IPS-15b (cell line): ENCODE results near the gene SPSB1.
A peak's percentile ranks its signal among the peaks of the same experiment; 100 is the strongest.

Experiments
- H3K27me3 ChIP-seq: one replicate; pipeline ENCODE4 v1.6.1; 2013; ENCODE audit warnings: low read length; ENCODE audit not compliant: control insufficient read depth, insufficient read depth
- H3K36me3 ChIP-seq: one replicate; pipeline ENCODE4 v1.6.1; 2013; ENCODE audit warnings: low read length; ENCODE audit not compliant: control insufficient read depth, insufficient read depth
- H3K4me1 ChIP-seq: one replicate; pipeline ENCODE4 v1.6.1; 2013; ENCODE audit warnings: mild to moderate bottlenecking, low read length; ENCODE audit not compliant: control insufficient read depth, insufficient read depth
- H3K4me3 ChIP-seq: one replicate; pipeline ENCODE4 v1.5.1; 2013; ENCODE audit warnings: low read depth, low read length
- H3K9ac ChIP-seq: one replicate; pipeline ENCODE4 v1.6.1; 2013; ENCODE audit warnings: low read depth, mild to moderate bottlenecking, low read length
- H3K9me3 ChIP-seq: one replicate; pipeline ENCODE4 v1.6.1; 2013; ENCODE audit warnings: mild to moderate bottlenecking, low read length; ENCODE audit not compliant: control insufficient read depth, insufficient read depth

SPSB1 gene

GRCh38 chr1:9282696-9282955 lies 10.1 kb upstream of the SPSB1 start:
- no peak overlapping the region for H3K9ac ChIP-seq
- H3K27me3 ChIP-seq, result no peaks in the 10 kb centered on the region
- H3K4me3 ChIP-seq, result no peak overlapping the region
- peaks cover 2% of the 10 kb centered on the region for H3K4me1 ChIP-seq
- H3K36me3 ChIP-seq, result no peaks in the 10 kb centered on the region
- no peaks in the 10 kb centered on the region for H3K9me3 ChIP-seq

- no peaks in the 10 kb centered on the region for H3K27me3 ChIP-seq
- no peaks in the 10 kb centered on the region for H3K36me3 ChIP-seq
- H3K4me1 ChIP-seq, result peaks cover 2% of the 10 kb centered on the region
- no peak overlapping the region for H3K9ac ChIP-seq
- H3K9me3 ChIP-seq, result peaks cover 2% of the 10 kb centered on the region
- H3K4me3 ChIP-seq, result no peak overlapping the region
Observed at GRCh38 chr1:9284061-9284460, 8.6 kb upstream of the SPSB1 start.

DNA sequence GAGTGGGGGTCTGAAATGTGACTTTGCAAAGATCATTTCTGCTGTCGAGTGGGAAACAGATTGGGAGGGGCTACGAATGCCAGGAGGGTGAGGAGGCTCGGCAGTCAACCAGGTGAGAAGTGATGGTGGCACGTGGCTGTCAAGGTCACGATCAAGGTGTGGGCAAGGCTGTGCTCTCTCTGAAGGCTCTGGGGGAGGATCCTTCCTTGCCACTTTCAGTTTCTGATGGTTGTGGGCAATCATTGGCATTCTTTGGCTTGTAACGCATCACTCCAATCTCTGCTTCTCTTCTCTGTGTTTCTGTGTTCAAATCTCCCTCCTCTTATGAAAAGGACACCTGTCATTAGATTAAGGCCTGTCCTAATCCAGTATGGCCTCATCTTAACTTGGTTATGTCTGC lies 6.1 kb upstream of the SPSB1 start:
- peaks cover 2% of the 10 kb centered on the region for H3K9me3 ChIP-seq

GRCh38 chr1:9289090-9289534 lies 3.6 kb upstream of the SPSB1 start:
- Histone ChIP-seq H3K4me1 (no peaks in the 10 kb centered on the region), H3K36me3 (no peaks in the 10 kb centered on the region), H3K27me3 (peaks cover 13% of the 10 kb centered on the region), H3K9ac (no peak overlapping the region), H3K9me3 (peaks cover 2% of the 10 kb centered on the region), H3K4me3 (no peak overlapping the region)

More for the DNA sequence above, 6.1 kb upstream of the SPSB1 start:
- no peaks in the 10 kb centered on the region for H3K4me1 ChIP-seq
- H3K9ac ChIP-seq, result no peak overlapping the region
- no peaks in the 10 kb centered on the region for H3K36me3 ChIP-seq
- no peak overlapping the region for H3K4me3 ChIP-seq
- peaks cover 2% of the 10 kb centered on the region for H3K27me3 ChIP-seq

DNA sequence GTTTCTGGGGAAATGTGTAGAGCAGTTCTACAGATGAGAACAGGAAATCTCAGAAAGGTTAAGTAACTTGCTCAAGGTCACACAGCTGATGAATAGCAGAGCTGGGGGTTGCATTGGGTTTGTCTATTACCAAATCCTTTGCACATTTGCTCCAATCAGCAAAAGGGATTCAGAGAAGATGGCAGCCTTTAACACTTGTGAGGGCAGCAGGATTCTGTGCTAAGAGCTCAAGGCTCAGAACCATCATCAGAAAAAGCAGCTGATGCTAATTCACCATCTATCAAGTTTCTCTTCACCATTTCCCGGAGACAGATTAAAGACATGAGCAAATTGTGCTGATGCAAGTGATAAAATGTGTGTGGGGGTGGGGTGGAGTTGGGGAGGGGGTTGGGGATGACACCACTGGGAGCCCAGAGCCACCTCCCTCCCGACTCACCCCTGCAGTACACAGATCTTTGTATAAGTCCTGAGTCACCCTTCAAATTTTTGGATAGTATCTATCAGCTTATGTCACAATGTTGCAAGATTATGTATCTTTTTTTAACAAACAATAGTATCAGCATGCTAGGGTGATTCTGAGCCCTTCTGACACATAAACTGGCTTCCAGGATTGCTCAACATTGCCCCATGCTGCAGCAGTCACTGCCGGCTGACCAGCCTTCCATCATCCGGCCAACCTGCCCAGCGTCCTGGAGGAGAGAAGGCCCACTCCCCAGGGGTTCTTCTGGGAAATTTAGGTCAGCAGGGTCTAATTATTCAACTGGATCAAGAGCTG lies 2.8 kb upstream of the SPSB1 start:
- no peaks in the 10 kb centered on the region for H3K36me3 ChIP-seq
- H3K4me3 ChIP-seq, result no peak overlapping the region
- H3K9me3 ChIP-seq, result peaks cover 2% of the 10 kb centered on the region
- no peaks in the 10 kb centered on the region for H3K4me1 ChIP-seq
- H3K27me3 ChIP-seq, result peaks cover 14% of the 10 kb centered on the region
- no peak overlapping the region for H3K9ac ChIP-seq

DNA sequence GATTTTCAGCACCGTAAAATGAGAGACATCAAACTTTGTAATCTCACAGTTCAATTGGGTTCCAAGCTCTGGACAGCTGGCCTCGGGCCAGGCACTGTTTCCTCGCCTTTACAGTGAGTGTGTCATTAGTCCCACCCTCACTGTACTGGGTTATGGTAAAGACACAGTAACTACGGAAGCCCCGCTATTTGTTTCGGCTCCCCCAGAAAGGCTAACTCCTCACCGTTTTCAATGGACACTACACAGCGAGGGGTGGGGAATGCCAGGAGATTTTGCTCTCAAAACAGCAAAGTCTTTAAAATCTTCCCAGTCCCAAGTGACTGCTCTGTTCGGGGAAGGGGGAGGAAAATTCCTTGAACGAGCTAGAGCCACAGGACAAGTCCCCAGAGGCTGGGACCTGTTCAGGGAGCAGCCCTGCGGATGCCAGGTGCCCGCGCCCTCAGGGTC lies 757 bp upstream of the SPSB1 start:
- no peaks in the 10 kb centered on the region for H3K36me3 ChIP-seq
- no peaks in the 10 kb centered on the region for H3K4me1 ChIP-seq
- H3K4me3 ChIP-seq, result peak overlapping the region; percentile 59
- no peak overlapping the region for H3K9ac ChIP-seq
- peaks cover 2% of the 10 kb centered on the region for H3K9me3 ChIP-seq
- peaks cover 14% of the 10 kb centered on the region for H3K27me3 ChIP-seq

DNA sequence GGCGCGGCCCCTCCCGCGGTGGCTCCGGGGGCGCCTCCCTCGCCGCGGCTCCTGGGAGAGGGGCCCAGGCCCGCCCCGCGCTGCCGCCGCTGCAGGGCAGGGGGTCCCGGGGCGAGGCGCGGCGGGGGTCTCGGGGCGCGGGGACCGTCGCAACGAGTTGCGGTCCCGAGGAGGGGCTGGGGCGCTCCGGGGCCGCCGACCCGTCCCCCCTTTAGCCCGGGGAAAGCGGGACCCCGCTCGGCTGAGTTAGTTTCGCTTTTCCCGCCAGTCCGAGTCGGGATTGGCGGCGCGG lies 493 bp downstream of the SPSB1 start:
- Histone ChIP-seq H3K9ac (no peak overlapping the region), H3K9me3 (peaks cover 2% of the 10 kb centered on the region), H3K36me3 (no peaks in the 10 kb centered on the region), H3K4me3 (peak overlapping the region; percentile 56), H3K4me1 (no peaks in the 10 kb centered on the region), H3K27me3 (peaks cover 14% of the 10 kb centered on the region)

DNA sequence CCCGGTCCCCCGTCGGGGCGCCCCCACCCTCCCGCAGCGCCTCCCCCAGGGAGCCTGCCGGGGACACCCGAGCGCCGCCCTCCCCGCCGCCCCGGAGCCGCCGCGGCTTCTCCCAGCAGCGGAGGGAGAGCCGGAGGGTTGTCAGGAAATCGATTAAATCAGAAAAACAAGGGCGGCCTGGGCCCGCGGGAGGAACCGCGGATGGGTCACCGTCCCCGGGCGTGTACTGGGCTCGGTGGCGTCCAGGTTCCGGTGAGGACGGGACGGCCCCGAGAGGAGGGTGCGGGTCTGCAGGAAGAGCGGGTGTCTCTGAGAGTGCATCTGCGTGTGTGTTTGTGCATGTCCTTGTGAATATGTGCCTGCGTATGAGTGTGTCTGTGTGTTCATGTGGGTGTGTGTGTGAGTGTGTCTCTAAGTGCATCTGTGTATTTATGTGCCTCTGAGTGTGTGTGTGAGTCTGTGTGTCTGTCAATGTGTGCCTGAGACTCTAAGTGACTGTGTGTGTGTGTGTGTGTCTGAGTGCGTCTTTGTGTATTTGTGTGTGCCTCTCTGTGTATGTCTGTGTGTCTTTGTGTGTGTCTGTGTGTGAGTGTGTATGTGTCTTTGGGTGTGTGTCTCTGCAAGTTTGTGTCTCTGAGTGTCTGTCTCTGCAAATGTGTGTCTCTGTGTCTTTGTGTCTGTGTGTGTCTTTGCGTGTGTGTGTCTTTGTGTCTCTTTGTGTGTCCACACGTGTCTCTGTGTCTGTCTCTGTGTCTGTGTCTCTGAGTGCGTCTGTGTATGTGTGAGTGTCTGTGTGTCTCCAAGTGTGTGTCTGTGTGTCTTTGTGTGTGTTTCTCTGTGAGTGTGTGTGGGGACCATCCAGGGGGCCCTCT lies 1.1 kb downstream of the SPSB1 start:
- H3K4me1 ChIP-seq, result no peaks in the 10 kb centered on the region
- peaks cover 1% of the 10 kb centered on the region for H3K9me3 ChIP-seq
- H3K27me3 ChIP-seq, result peaks cover 14% of the 10 kb centered on the region
- no peaks in the 10 kb centered on the region for H3K36me3 ChIP-seq
- H3K4me3 ChIP-seq, result peak overlapping the region; percentile 56
- H3K9ac ChIP-seq, result no peak overlapping the region

GRCh38 chr1:9294405-9294773 lies 1.7 kb downstream of the SPSB1 start:
- no peak overlapping the region for H3K4me3 ChIP-seq
- no peaks in the 10 kb centered on the region for H3K4me1 ChIP-seq
- H3K27me3 ChIP-seq, result peaks cover 14% of the 10 kb centered on the region
- no peaks in the 10 kb centered on the region for H3K9me3 ChIP-seq
- no peaks in the 10 kb centered on the region for H3K36me3 ChIP-seq
- H3K9ac ChIP-seq, result no peak overlapping the region

GRCh38 chr1:9294910-9295636 lies 2.4 kb downstream of the SPSB1 start:
- Histone ChIP-seq H3K36me3 (no peaks in the 10 kb centered on the region), H3K4me3 (no peak overlapping the region), H3K27me3 (peaks cover 14% of the 10 kb centered on the region), H3K9me3 (no peaks in the 10 kb centered on the region), H3K9ac (no peak overlapping the region), H3K4me1 (no peaks in the 10 kb centered on the region)

GRCh38 chr1:9295884-9296283 lies 3.2 kb downstream of the SPSB1 start:
- Histone ChIP-seq H3K4me1 (no peaks in the 10 kb centered on the region), H3K36me3 (no peaks in the 10 kb centered on the region), H3K27me3 (peaks cover 14% of the 10 kb centered on the region), H3K4me3 (no peak overlapping the region), H3K9me3 (no peaks in the 10 kb centered on the region), H3K9ac (no peak overlapping the region)
